GM12878 (cell line): ENCODE data around the gene PRH2. TPM values are rescaled to one million over a fixed set of nuclear protein-coding genes. Genes with fewer than 3 reads are reported as not detected.

Experiments
- ATAC-seq: fragments of 200-7000 bp; cut with Tn5 transposase; 3 replicates; pipeline ENCODE4 v1.9.1; 2020; ENCODE audit warnings: mild to moderate bottlenecking, moderate library complexity
- BruUV-seq: library from RNA; stranded (reverse); fragments of 400-500 nt; replicated peaks from 2 replicates; lab custom pipeline; 2021; lab: Mats Ljungman, UMichigan
- CTCF ChIA-PET: fragments of 300-600 bp; sonication (Branson Sonifier 250); formaldehyde crosslinking; extraction: SDS; loops from one replicate; lab custom pipeline; 2021; ENCODE audit warnings: inconsistent platforms; lab: Yijun Ruan, JAX
- POLR2A ChIA-PET: fragments of 350-600 bp; formaldehyde crosslinking; extraction: SDS; loops from one replicate; lab custom pipeline; 2021; ENCODE audit warnings: inconsistent platforms; lab: Charles Lee
- RAD21 ChIA-PET: fragments of 300-600 bp; sonication (Branson Sonifier 250); formaldehyde crosslinking; loops from one replicate; lab custom pipeline; 2023; ENCODE audit warnings: antibody characterized with exemption; ENCODE audit not compliant: unreplicated experiment; lab: Charles Lee
- SMC1A ChIA-PET: fragments of 300-600 bp; sonication (Branson Sonifier 250); formaldehyde crosslinking; loops from one replicate; lab custom pipeline; 2023; ENCODE audit not compliant: unreplicated experiment, uncharacterized antibody; lab: Charles Lee
- DNase-seq: peaks from one replicate; pipeline ENCODE4 v3.0.0-alpha.2; 2011; ENCODE audit warnings: low read depth, low spot score
- FAIRE-seq: peaks from 3 replicates; lab custom pipeline; 2011; peaks lifted over from hg19 to GRCh38; lab: Jason Lieb, UNC
- H2AFZ ChIP-seq: 2 replicates; pipeline ENCODE4 v1.6.0; 2011; ENCODE audit warnings: low read depth, low read length, control low read depth; ENCODE audit not compliant: control insufficient read depth
- H3K27ac ChIP-seq: 2 replicates; pipeline ENCODE4 v1.5.1; 2011; ENCODE audit warnings: control low read depth; ENCODE audit not compliant: control insufficient read depth, insufficient read depth
- H3K27me3 ChIP-seq, 2 experiments: replicated peaks in 1 of 2; 2 replicates each; pipeline versions ENCODE4 v1.6.0 to v1.6.1; 2011; ENCODE audit warnings: low read length in 1 of 2; ENCODE audit not compliant: control insufficient read depth in 2 of 2, insufficient read depth in 2 of 2
- H3K36me3 ChIP-seq, 2 experiments: 2 replicates each; pipeline ENCODE4 v1.5.1; 2011; ENCODE audit warnings: low read length in 1 of 2; ENCODE audit not compliant: control insufficient read depth in 2 of 2, insufficient read depth in 2 of 2
- H3K4me1 ChIP-seq: 2 replicates; pipeline ENCODE4 v1.6.1; 2011; ENCODE audit warnings: mild to moderate bottlenecking, low read length, moderate library complexity, mixed read lengths; ENCODE audit not compliant: control insufficient read depth, insufficient read depth
- H3K4me2 ChIP-seq: 2 replicates; pipeline ENCODE4 v1.6.0; 2011; ENCODE audit warnings: control low read depth; ENCODE audit not compliant: control insufficient read depth, insufficient read depth
- H3K4me3 ChIP-seq: fragments of 200-600 bp; sonication (generic); 2 replicates; pipeline ENCODE4 v1.5.1; 2016
- H3K79me2 ChIP-seq: 2 replicates; pipeline ENCODE4 v1.6.0; 2011; ENCODE audit warnings: low read length; ENCODE audit not compliant: control insufficient read depth, insufficient read depth
- H3K9ac ChIP-seq: 2 replicates; pipeline ENCODE4 v1.8.0; 2011; ENCODE audit warnings: low read length, control low read depth, mixed read lengths; ENCODE audit not compliant: control insufficient read depth, insufficient read depth
- H3K9me3 ChIP-seq: replicated peaks from 3 replicates; pipeline ENCODE4 v1.5.1; 2011; ENCODE audit warnings: mild to moderate bottlenecking, low read length; ENCODE audit not compliant: control insufficient read depth, insufficient read depth
- H4K20me1 ChIP-seq: 2 replicates; pipeline ENCODE4 v1.6.0; 2011; ENCODE audit not compliant: control insufficient read depth, insufficient read depth
- CBX3 ChIP-seq: fragments of 200-600 bp; sonication (generic); IDR thresholded peaks from 2 replicates; pipeline ENCODE4 v1.6.1; 2016; ENCODE audit warnings: low read depth, borderline replicate concordance
- FOXK2 ChIP-seq: fragments of 450-650 bp; IDR thresholded peaks from 2 replicates; pipeline ENCODE4 v1.6.1; 2017; ENCODE audit warnings: mild to moderate bottlenecking, moderate library complexity
- IKZF2 ChIP-seq, 2 experiments: fragments of 450-650 bp; IDR thresholded peaks; 2 replicates each; pipeline ENCODE4 v1.6.1; 2017; ENCODE audit warnings: mild to moderate bottlenecking in 2 of 2, moderate library complexity in 2 of 2
- KLF5 ChIP-seq: fragments of 450-650 bp; IDR thresholded peaks from 2 replicates; pipeline ENCODE4 v1.6.1; 2014; ENCODE audit warnings: mild to moderate bottlenecking; ENCODE audit not compliant: partially characterized antibody
- PAX8 ChIP-seq: fragments of 450-650 bp; IDR thresholded peaks from 2 replicates; pipeline ENCODE4 v1.6.1; 2017; ENCODE audit warnings: mild to moderate bottlenecking, moderate library complexity
- POU2F2 ChIP-seq: IDR thresholded peaks from 3 replicates; pipeline ENCODE4 v1.6.1; 2011; ENCODE audit warnings: low read depth, mild to moderate bottlenecking, low read length, borderline replicate concordance
- RELA ChIP-seq: fragments of 450-650 bp; IDR thresholded peaks from 2 replicates; pipeline ENCODE4 v1.8.0; 2014; ENCODE audit warnings: borderline replicate concordance; ENCODE audit not compliant: partially characterized antibody
- SMARCA5 ChIP-seq: fragments of 450-650 bp; IDR thresholded peaks from 2 replicates; pipeline ENCODE4 v1.6.1; 2017; ENCODE audit warnings: mild to moderate bottlenecking
- SUPT20H ChIP-seq: IDR thresholded peaks from 2 replicates; pipeline ENCODE4 v1.6.1; 2011; ENCODE audit warnings: low read depth, mild to moderate bottlenecking, low read length, moderate library complexity, borderline replicate concordance; ENCODE audit not compliant: control insufficient read depth
- TBL1XR1 ChIP-seq: IDR thresholded peaks from 2 replicates; pipeline ENCODE4 v1.6.1; 2012; ENCODE audit warnings: low read depth, low read length, improper control_type of control experiment
- WGBS: methylation state at CpG from one replicate; pipeline ENCODE4 v1.1.6; 2016; ENCODE audit warnings: low lambda C conversion rate; ENCODE audit not compliant: insufficient replicate concordance, insufficient coverage; ENCODE audit errors: missing lambda C conversion rate; 5-methylcytosine and 5-hydroxymethylcytosine counted together
- in situ Hi-C: fragments of 300-500 bp; cut with MboI; formaldehyde crosslinking; loops from 9 replicates; pipeline ENCODE4 v1.14.3; 2018; ENCODE audit warnings: mixed read lengths
- intact Hi-C: fragments of 100-400 bp; cut with micrococcal nuclease; formaldehyde crosslinking; loops from one replicate; pipeline ENCODE4 v1.14.2; 2022; ENCODE audit not compliant: unreplicated experiment
- polyA plus RNA-seq, 11 experiments: library from polyadenylated mRNA; depleted of rRNA in 4 of 11; unstranded in 6 of 11; stranded (reverse) in 5 of 11; fragments of >200 nt; fragmentation: Nextera tagmentation in 4 of 11; fragmentation: Illumina TruSeq in 1 of 11; extraction: Ambion mirVana in 4 of 11; extraction: Trizol in 1 of 11; gene quantifications; 1 replicate in 1 of 11; 2 replicates in 10 of 11; pipeline versions ENCODE4 v1.2.1 to v1.2.3, GENCODE V29; 2011 to 2016; ENCODE audit warnings: inconsistent platforms in 2 of 11, missing spikeins in 2 of 11, low read depth in 1 of 11
- total RNA-seq, 4 experiments: library from RNA; depleted of rRNA in 3 of 4; stranded (reverse); fragments of >200 nt in 3 of 4; fragmentation: Illumina TruSeq in 1 of 4; extraction: Trizol in 1 of 4; gene quantifications; 2 replicates each; pipeline versions ENCODE4 v1.2.1 to v1.2.3, GENCODE V29; 2013 to 2021
- TF ChIP-seq, protein P1 (sequence below): fragments of 150-350 bp; IDR thresholded peaks from 2 replicates; pipeline ENCODE4 v1.6.1; 2014; ENCODE audit warnings: mild to moderate bottlenecking, low read depth, low read length
- TF ChIP-seq, protein P2 (sequence below): IDR thresholded peaks from 2 replicates; pipeline ENCODE4 v1.6.1; 2012; ENCODE audit warnings: low read depth, low read length, improper control_type of control experiment

Gene PRH2
- total and polyA plus RNA-seq, 10 of the 15 experiments (the other 5 are each of a cell fraction or from before 2014, with no cell fraction given): 0.14 to 0.50 TPM; not detected in 8

DNA sequence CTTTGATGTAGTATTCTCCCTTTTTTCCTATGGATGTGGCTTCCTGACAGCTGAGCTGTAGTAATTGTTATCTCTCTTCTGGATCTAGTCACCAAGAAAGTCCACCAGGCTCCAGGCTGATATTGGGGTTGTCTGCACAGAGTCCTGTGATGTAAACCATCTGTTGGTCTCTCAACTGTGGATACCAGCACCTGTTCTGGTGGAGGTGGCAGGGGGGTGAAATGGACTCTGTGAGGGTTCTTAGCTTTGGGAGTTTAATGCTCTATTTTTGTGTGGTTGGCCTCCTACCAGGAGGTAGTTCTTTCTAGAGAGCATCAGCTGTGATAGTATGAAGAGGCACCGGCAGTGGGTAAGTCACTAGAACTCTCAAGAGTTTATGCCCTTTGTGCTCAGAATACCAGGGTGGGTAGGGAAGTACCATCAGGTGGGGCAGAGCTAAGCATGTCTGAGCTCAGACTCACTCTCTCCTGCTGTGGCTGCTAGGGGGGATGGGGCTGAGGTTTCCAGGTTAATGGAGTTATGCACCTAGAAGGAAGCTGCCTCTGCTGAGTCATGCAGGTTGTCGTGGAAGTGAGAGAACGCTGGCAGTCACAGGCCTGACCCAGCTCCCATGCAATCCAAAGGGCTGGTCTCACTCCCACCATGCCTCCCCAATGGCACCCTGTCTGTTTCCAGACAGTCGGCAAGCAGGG lies 13.0 kb downstream of the PRH2 start (continued):
- TF ChIP-seq IKZF2 (IDR thresholded peaks at IDR 0.05) (no peak), PAX8 (no peak), SUPT20H (no peak), FOXK2 (no peak), KLF5 (no peak)
- TF ChIP-seq, protein P1, sequence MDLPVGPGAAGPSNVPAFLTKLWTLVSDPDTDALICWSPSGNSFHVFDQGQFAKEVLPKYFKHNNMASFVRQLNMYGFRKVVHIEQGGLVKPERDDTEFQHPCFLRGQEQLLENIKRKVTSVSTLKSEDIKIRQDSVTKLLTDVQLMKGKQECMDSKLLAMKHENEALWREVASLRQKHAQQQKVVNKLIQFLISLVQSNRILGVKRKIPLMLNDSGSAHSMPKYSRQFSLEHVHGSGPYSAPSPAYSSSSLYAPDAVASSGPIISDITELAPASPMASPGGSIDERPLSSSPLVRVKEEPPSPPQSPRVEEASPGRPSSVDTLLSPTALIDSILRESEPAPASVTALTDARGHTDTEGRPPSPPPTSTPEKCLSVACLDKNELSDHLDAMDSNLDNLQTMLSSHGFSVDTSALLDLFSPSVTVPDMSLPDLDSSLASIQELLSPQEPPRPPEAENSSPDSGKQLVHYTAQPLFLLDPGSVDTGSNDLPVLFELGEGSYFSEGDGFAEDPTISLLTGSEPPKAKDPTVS: no peak

DNA sequence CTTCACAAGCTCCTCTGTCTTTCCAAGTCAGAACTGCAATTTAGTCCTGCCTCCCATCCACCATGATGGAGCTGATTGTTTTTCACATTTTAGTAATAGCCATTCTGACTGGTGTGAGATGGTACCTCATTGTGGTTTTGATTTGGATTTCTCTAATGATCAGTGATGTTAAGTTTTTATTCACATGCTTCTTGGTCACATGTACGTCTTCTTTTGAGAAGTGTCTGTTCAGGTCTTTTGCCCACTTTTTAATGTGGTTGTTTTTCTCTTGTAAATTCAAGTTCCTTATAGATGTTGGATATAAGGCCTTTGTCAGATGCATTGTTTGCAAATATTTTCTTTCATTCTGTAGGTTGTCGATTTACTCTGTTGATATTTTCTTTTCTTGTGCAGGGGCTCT lies 14.1 kb downstream of the PRH2 start:
- in situ Hi-C loops (no loop called here), intact Hi-C loops (no loop called here)
- BruUV-seq: no TSS peak
- POLR2A ChIA-PET: no interaction called here
- RAD21 ChIA-PET: interaction anchor here (0.8 kb wide), 1 partner anchor 44 kb away, joined by 3 read pairs; the partner anchor contains the start of gene TAS2R50
- H2AFZ ChIP-seq: no peak overlapping the region
- no peak overlapping the region for H3K4me2 ChIP-seq
- SMC1A ChIA-PET: interaction anchor here (1.0 to 2.1 kb wide), 4 partner anchors 10 to 228 kb away, joined by 3 to 7 read pairs (median 4); partner anchors contain the start of gene SMIM10L1
- WGBS: 100% methylated on average over 2 of the region's 2 CpGs
- no peaks in the 10 kb centered on the region for H3K4me1 ChIP-seq
- CTCF ChIA-PET: interaction anchor here (1.0 to 1.5 kb wide), 4 partner anchors 8 to 220 kb away, joined by 3 to 4 read pairs (median 3); no protein-coding TSS in a partner anchor
- no peaks in the 10 kb centered on the region for H4K20me1 ChIP-seq
- TF ChIP-seq TBL1XR1 (no peak), SMARCA5 (no peak), CBX3 (no peak), POU2F2 (no peak), RELA (no peak)
- TF ChIP-seq, protein P2, sequence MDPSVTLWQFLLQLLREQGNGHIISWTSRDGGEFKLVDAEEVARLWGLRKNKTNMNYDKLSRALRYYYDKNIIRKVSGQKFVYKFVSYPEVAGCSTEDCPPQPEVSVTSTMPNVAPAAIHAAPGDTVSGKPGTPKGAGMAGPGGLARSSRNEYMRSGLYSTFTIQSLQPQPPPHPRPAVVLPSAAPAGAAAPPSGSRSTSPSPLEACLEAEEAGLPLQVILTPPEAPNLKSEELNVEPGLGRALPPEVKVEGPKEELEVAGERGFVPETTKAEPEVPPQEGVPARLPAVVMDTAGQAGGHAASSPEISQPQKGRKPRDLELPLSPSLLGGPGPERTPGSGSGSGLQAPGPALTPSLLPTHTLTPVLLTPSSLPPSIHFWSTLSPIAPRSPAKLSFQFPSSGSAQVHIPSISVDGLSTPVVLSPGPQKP: no peak
- DNase-seq (no peak), ATAC-seq (no peak), FAIRE-seq (no peak)
- H3K79me2 ChIP-seq: no peaks in the 10 kb centered on the region
- H3K27me3 ChIP-seq: no peaks in the 10 kb centered on the region
- H3K9ac ChIP-seq: no peak overlapping the region
- no peak overlapping the region for H3K4me3 ChIP-seq
- no peak overlapping the region for H3K27ac ChIP-seq
- no peaks in the 10 kb centered on the region for H3K36me3 ChIP-seq
- no peaks in the 10 kb centered on the region; the same call in 2 of the 3 replicates for H3K9me3 ChIP-seq
